ENCODE results near the gene RELB. TPM values are rescaled to one million over a fixed set of nuclear protein-coding genes. Genes with fewer than 3 reads are reported as not detected.
A peak's percentile ranks its signal among the peaks of the same experiment; 100 is the strongest.

Gene RELB
- total RNA-seq, 4 donors from 2014 or later = 4.0 to 9.2 (median 6.0) TPM

GRCh38 chr19:45056831-45057230, 55.6 kb downstream of the RELB start:
- no peaks in the 10 kb centered on the region for H3K27me3 ChIP-seq
- H3K36me3 ChIP-seq = peaks cover 0 to 100% of the 10 kb centered on the region in 2 donors
- peaks cover 0 to 5% (median 0%) of the 10 kb centered on the region in 3 donors for H3K4me1 ChIP-seq
- ATAC-seq = no peak
- WGBS, 2 donors (ENCODE audit: low coverage in 1 of 2) = 88% methylated on average over 4 of the region's 8 CpGs; no CpG with 5 or more reads in 1 of the 2 donors
- H3K4me3 ChIP-seq = no peak overlapping the region
- no peaks in the 10 kb centered on the region for H3K9me3 ChIP-seq
- TF ChIP-seq CTCF (IDR thresholded peaks at IDR 0.05) = no peak
- no peak for TF ChIP-seq EP300 (IDR thresholded peaks at IDR 0.05)
- no peak for TF ChIP-seq POLR2AphosphoS5 (IDR thresholded peaks at IDR 0.05)
- no peak for TF ChIP-seq POLR2A (IDR thresholded peaks at IDR 0.05)
- no peak overlapping the region for H3K27ac ChIP-seq

- peaks cover 0 to 100% of the 10 kb centered on the region in 2 donors for H3K36me3 ChIP-seq
- WGBS, 2 donors (ENCODE audit: low coverage in 1 of 2) = 85 to 100% methylated on average over 1 to 8 of the region's 9 CpGs
- no peak overlapping the region for H3K4me3 ChIP-seq
- no peak for TF ChIP-seq POLR2A (IDR thresholded peaks at IDR 0.05)
- TF ChIP-seq POLR2AphosphoS5 (IDR thresholded peaks at IDR 0.05) = no peak
- no peak for TF ChIP-seq CTCF (IDR thresholded peaks at IDR 0.05)
- TF ChIP-seq EP300 (IDR thresholded peaks at IDR 0.05) = no peak
- H3K9me3 ChIP-seq = no peaks in the 10 kb centered on the region
- H3K4me1 ChIP-seq = peaks cover 0 to 5% (median 0%) of the 10 kb centered on the region in 3 donors
- no peaks in the 10 kb centered on the region for H3K27me3 ChIP-seq
- ATAC-seq = no peak
- H3K27ac ChIP-seq = no peak overlapping the region
These were observed 56.2 kb downstream of the RELB start for GRCh38 chr19:45057444-45057843.

GRCh38 chr19:45058622-45059159, 57.4 kb downstream of the RELB start:
- TF ChIP-seq CTCF (IDR thresholded peaks at IDR 0.05) = no peak
- TF ChIP-seq POLR2A (IDR thresholded peaks at IDR 0.05) = no peak
- TF ChIP-seq EP300 (IDR thresholded peaks at IDR 0.05) = no peak
- no peak for TF ChIP-seq POLR2AphosphoS5 (IDR thresholded peaks at IDR 0.05)
- Histone ChIP-seq H3K27me3 (no peaks in the 10 kb centered on the region), H3K4me3 (no peak overlapping the region), H3K9me3 (no peaks in the 10 kb centered on the region), H3K27ac (no peak overlapping the region), H3K36me3 (peaks cover 0 to 99% of the 10 kb centered on the region in 2 donors), H3K4me1 (peaks cover 0 to 5% (median 0%) of the 10 kb centered on the region in 3 donors)
- WGBS, 2 donors (ENCODE audit: low coverage in 1 of 2) = 71 to 74% methylated on average over 14 of the region's 14 CpGs
- ATAC-seq = no peak

GRCh38 chr19:45059258-45059965, 58.1 kb downstream of the RELB start:
- ATAC-seq = peak; percentile 48
- TF ChIP-seq POLR2AphosphoS5 (IDR thresholded peaks at IDR 0.05) = no peak
- no peak for TF ChIP-seq EP300 (IDR thresholded peaks at IDR 0.05)
- TF ChIP-seq CTCF (IDR thresholded peaks at IDR 0.05) = peak in 3 of 4 experiments; percentile 68 to 81 (median 73)
- no peak for TF ChIP-seq POLR2A (IDR thresholded peaks at IDR 0.05)
- 55 to 85% methylated on average over 3 to 5 of the region's 16 CpGs for WGBS, 2 donors (ENCODE audit: low coverage in 1 of 2)
- Histone ChIP-seq H3K4me3 (no peak overlapping the region), H3K27ac (no peak overlapping the region), H3K9me3 (no peaks in the 10 kb centered on the region), H3K27me3 (no peaks in the 10 kb centered on the region), H3K36me3 (peaks cover 0 to 99% of the 10 kb centered on the region in 2 donors), H3K4me1 (peaks cover 0 to 5% (median 0%) of the 10 kb centered on the region in 3 donors)

GRCh38 chr19:45061965-45062364, 60.7 kb downstream of the RELB start:
- no peak overlapping the region for H3K4me3 ChIP-seq
- no peaks in the 10 kb centered on the region for H3K9me3 ChIP-seq
- no peaks in the 10 kb centered on the region for H3K27me3 ChIP-seq
- H3K27ac ChIP-seq = no peak overlapping the region
- H3K4me1 ChIP-seq = peaks cover 0 to 5% (median 0%) of the 10 kb centered on the region in 3 donors
- no CpG with 5 or more reads among the region's 4 CpGs for WGBS, 2 donors (ENCODE audit: low coverage in 1 of 2)
- peaks cover 0 to 99% of the 10 kb centered on the region in 2 donors for H3K36me3 ChIP-seq
- no peak for TF ChIP-seq POLR2A (IDR thresholded peaks at IDR 0.05)
- TF ChIP-seq EP300 (IDR thresholded peaks at IDR 0.05) = no peak
- no peak for TF ChIP-seq CTCF (IDR thresholded peaks at IDR 0.05)
- no peak for TF ChIP-seq POLR2AphosphoS5 (IDR thresholded peaks at IDR 0.05)
- ATAC-seq = no peak

All from gastroesophageal sphincter (tissue), 4 donors.